ENCODE results near the gene PABPN1.
A peak's percentile ranks its signal among the peaks of the same experiment; 100 is the strongest.
"Not testable (repeated sequence)": the region's sequence is repeated elsewhere in the genome, so short reads cannot be mapped to it uniquely, and the experiment has no call there.

PABPN1 gene

GRCh38 chr14:23320584-23321571, at the start of gene PABPN1:
Gene PABPN1 (plus strand): TSS chr14:23321457. CDS start chr14:23321470, 13 bp downstream.
- DNase-seq, result peak; percentile 98

GRCh38 chr14:23275412-23275811, 45.8 kb upstream of the PABPN1 start:
- no peak for DNase-seq

- no peak for DNase-seq
Measured at GRCh38 chr14:23277189-23277588, 44.1 kb upstream of the PABPN1 start.

- not testable (repeated sequence) for DNase-seq
Measured at GRCh38 chr14:23277928-23278327, 43.3 kb upstream of the PABPN1 start.

- DNase-seq, result no peak
Measured at GRCh38 chr14:23281247-23281646, 40.0 kb upstream of the PABPN1 start.

GRCh38 chr14:23284654-23285529, 36.4 kb upstream of the PABPN1 start:
- DNase-seq, result no peak

GRCh38 chr14:23285530-23286019, 35.7 kb upstream of the PABPN1 start:
- no peak for DNase-seq

GRCh38 chr14:23286020-23286901, 35.0 kb upstream of the PABPN1 start, which contains the start of gene HOMEZ:
Gene HOMEZ (minus strand): TSS chr14:23286132. CDS start chr14:23285952, 180 bp downstream.
- DNase-seq, result peak; percentile 99

GRCh38 chr14:23286902-23287479, 34.3 kb upstream of the PABPN1 start:
- no peak for DNase-seq

- DNase-seq, result peak; percentile 59
Measured at GRCh38 chr14:23294734-23295561, 26.3 kb upstream of the PABPN1 start.

GRCh38 chr14:23296012-23296777, 25.1 kb upstream of the PABPN1 start:
- DNase-seq, result no peak

GRCh38 chr14:23297096-23297495, 24.2 kb upstream of the PABPN1 start:
- DNase-seq, result no peak

GRCh38 chr14:23297611-23298277, 23.5 kb upstream of the PABPN1 start:
- DNase-seq, result no peak

GRCh38 chr14:23299211-23299957, 21.9 kb upstream of the PABPN1 start:
- DNase-seq, result no peak

GRCh38 chr14:23299986-23300686, 21.1 kb upstream of the PABPN1 start:
- no peak for DNase-seq

GRCh38 chr14:23300687-23301223, 20.5 kb upstream of the PABPN1 start:
- no peak for DNase-seq

GRCh38 chr14:23301288-23301968, 19.8 kb upstream of the PABPN1 start:
- peak; percentile 96 for DNase-seq

Data from stimulated activated CD4-positive, alpha-beta T cell treated with anti-CD3 and anti-CD28 coated beads, Interleukin-4, amount 100 ng/mL, for 24 hours (primary cell).